ENCODE measurements around the gene PLXNA4.

The PLXNA4 gene

DNA sequence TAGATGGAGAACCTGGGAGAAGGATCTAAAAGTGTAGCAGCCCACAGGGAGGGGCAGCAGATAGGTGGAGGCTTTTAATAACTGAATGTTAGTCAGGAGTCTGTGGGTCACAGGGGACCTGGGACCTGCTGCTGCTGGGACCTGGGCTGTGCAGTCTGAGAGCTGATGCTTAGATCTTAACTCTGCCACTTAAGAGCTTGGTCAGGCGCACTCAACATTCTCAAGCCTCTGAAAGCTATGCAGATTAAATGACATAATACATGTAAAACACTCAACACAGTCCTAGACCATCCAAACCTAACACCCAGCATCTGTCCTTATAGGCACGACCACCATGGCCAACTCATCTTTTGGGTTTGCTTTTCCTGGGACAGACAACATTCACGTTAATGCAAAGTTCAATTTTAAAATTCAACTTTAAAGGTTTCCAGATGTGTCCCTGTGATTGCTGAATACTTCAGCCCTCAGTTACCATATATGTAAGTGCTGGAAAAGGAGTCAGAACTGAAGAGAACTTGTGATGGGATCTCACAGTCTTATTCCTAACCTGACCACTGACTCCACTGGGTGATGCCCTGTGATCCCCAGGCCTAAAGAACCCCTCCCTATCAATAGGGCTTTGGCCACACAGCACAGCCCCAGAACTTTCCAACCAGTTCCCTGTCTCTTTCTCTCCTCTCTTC, 321.0 kb downstream of the PLXNA4 start:
- Histone ChIP-seq H3K56ac (ENCODE audit: low read length) (no peak overlapping the region), H2AK5ac (ENCODE audit: low read length) (no peak overlapping the region), H3K9ac (ENCODE audit: low read length) (no peak overlapping the region), H3K4me2 (ENCODE audit: low read length) (no peak overlapping the region), H3K23ac (ENCODE audit: low read length) (no peak overlapping the region), H3K79me1 (ENCODE audit: low read length) (no peaks in the 10 kb centered on the region), H3K27ac (ENCODE audit: low read depth, low read length) (no peak overlapping the region), H3K27me3 (ENCODE audit: insufficient read depth, low read length, poor library complexity) (no peaks in the 10 kb centered on the region), H3K36me3 (ENCODE audit: control insufficient read depth, insufficient read depth, low read length) (no peaks in the 10 kb centered on the region), H3K4ac (ENCODE audit: low read depth, low read length) (no peak overlapping the region), H2BK15ac (replicated peaks; ENCODE audit: low read depth) (no peak overlapping the region), H3K79me2 (ENCODE audit: control insufficient read depth, insufficient read depth, low read length) (no peaks in the 10 kb centered on the region), H2BK5ac (ENCODE audit: low read length) (no peak overlapping the region), H2BK120ac (ENCODE audit: low read depth, low read length) (no peak overlapping the region), H3K4me3 (ENCODE audit: low read length) (no peak overlapping the region), H3K18ac (ENCODE audit: low read length) (no peak overlapping the region), H4K5ac (ENCODE audit: low read length) (no peak overlapping the region), H3K4me1 (ENCODE audit: control insufficient read depth, low read depth, low read length) (peaks cover 3% of the 10 kb centered on the region), H4K8ac (ENCODE audit: low read depth, low read length) (no peak overlapping the region)
- DNase-seq = no peak
- WGBS (ENCODE audit: extremely low coverage, insufficient coverage, low lambda C conversion rate) = no CpG with 5 or more reads among the region's 3 CpGs

GRCh38 chr7:132254455-132254854, 321.8 kb downstream of the PLXNA4 start:
- Histone ChIP-seq H3K27me3 (ENCODE audit: insufficient read depth, low read length, poor library complexity) (no peaks in the 10 kb centered on the region), H2AK5ac (ENCODE audit: low read length) (no peak overlapping the region), H2BK5ac (ENCODE audit: low read length) (no peak overlapping the region)

GRCh38 chr7:132252793-132253100, 323.5 kb downstream of the PLXNA4 start:
- Histone ChIP-seq H2BK120ac (ENCODE audit: low read depth, low read length) (no peak overlapping the region), H2AK5ac (ENCODE audit: low read length) (no peak overlapping the region), H4K5ac (ENCODE audit: low read length) (no peak overlapping the region), H3K23ac (ENCODE audit: low read length) (no peak overlapping the region), H3K9ac (ENCODE audit: low read length) (no peak overlapping the region), H2BK15ac (replicated peaks; ENCODE audit: low read depth) (no peak overlapping the region), H3K4me3 (ENCODE audit: low read length) (no peak overlapping the region), H3K27me3 (ENCODE audit: insufficient read depth, low read length, poor library complexity) (no peaks in the 10 kb centered on the region), H3K56ac (ENCODE audit: low read length) (no peak overlapping the region), H3K36me3 (ENCODE audit: control insufficient read depth, insufficient read depth, low read length) (no peaks in the 10 kb centered on the region), H4K8ac (ENCODE audit: low read depth, low read length) (no peak overlapping the region), H3K79me1 (ENCODE audit: low read length) (no peaks in the 10 kb centered on the region), H3K79me2 (ENCODE audit: control insufficient read depth, insufficient read depth, low read length) (no peaks in the 10 kb centered on the region), H2BK5ac (ENCODE audit: low read length) (no peak overlapping the region), H3K18ac (ENCODE audit: low read length) (no peak overlapping the region), H3K27ac (ENCODE audit: low read depth, low read length) (no peak overlapping the region), H3K4me1 (ENCODE audit: control insufficient read depth, low read depth, low read length) (peaks cover 7% of the 10 kb centered on the region), H3K4me2 (ENCODE audit: low read length) (no peak overlapping the region), H3K4ac (ENCODE audit: low read depth, low read length) (no peak overlapping the region)
- no peak for DNase-seq
- no CpG with 5 or more reads among the region's 2 CpGs for WGBS (ENCODE audit: extremely low coverage, insufficient coverage, low lambda C conversion rate)

More at GRCh38 chr7:132254455-132254854, 321.8 kb downstream of the PLXNA4 start:
- Histone ChIP-seq H3K79me1 (ENCODE audit: low read length) (no peaks in the 10 kb centered on the region), H4K8ac (ENCODE audit: low read depth, low read length) (no peak overlapping the region), H2BK120ac (ENCODE audit: low read depth, low read length) (no peak overlapping the region), H4K5ac (ENCODE audit: low read length) (no peak overlapping the region), H3K4ac (ENCODE audit: low read depth, low read length) (no peak overlapping the region), H3K79me2 (ENCODE audit: control insufficient read depth, insufficient read depth, low read length) (no peaks in the 10 kb centered on the region), H3K9ac (ENCODE audit: low read length) (no peak overlapping the region), H3K4me1 (ENCODE audit: control insufficient read depth, low read depth, low read length) (peaks cover 7% of the 10 kb centered on the region), H3K18ac (ENCODE audit: low read length) (no peak overlapping the region), H3K56ac (ENCODE audit: low read length) (no peak overlapping the region), H2BK15ac (replicated peaks; ENCODE audit: low read depth) (no peak overlapping the region), H3K36me3 (ENCODE audit: control insufficient read depth, insufficient read depth, low read length) (no peaks in the 10 kb centered on the region), H3K4me3 (ENCODE audit: low read length) (no peak overlapping the region), H3K27ac (ENCODE audit: low read depth, low read length) (no peak overlapping the region), H3K4me2 (ENCODE audit: low read length) (no peak overlapping the region), H3K23ac (ENCODE audit: low read length) (no peak overlapping the region)
- DNase-seq = no peak
- WGBS (ENCODE audit: extremely low coverage, insufficient coverage, low lambda C conversion rate) = no CpG with 5 or more reads among the region's 12 CpGs

DNA sequence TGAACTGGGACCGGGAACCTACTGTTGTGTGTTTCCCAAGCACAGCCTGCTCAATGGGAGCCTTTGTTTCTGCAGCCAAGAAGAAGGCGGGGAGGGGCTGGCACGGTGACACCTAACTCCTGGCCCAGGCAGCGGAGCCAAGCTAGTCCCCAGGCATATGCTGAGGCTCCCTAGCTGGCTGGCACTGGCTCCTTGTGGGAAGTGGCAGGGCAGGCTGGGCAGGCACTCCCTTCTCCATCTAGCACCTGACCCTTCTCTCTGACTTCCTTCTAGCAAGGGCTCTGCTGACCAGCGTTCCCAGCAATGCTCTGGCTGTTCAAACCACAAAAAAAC, 325.0 kb downstream of the PLXNA4 start:
- H3K27ac ChIP-seq (ENCODE audit: low read depth, low read length) = no peak overlapping the region
- H3K4me3 ChIP-seq (ENCODE audit: low read length) = no peak overlapping the region
- H2BK15ac ChIP-seq (replicated peaks; ENCODE audit: low read depth) = no peak overlapping the region
- no peak overlapping the region for H3K23ac ChIP-seq (ENCODE audit: low read length)
- no peaks in the 10 kb centered on the region for H3K79me1 ChIP-seq (ENCODE audit: low read length)
- DNase-seq = peak; percentile 22
- no peak overlapping the region for H3K9ac ChIP-seq (ENCODE audit: low read length)
- no peak overlapping the region for H3K4me2 ChIP-seq (ENCODE audit: low read length)
- peaks cover 7% of the 10 kb centered on the region for H3K4me1 ChIP-seq (ENCODE audit: control insufficient read depth, low read depth, low read length)
- no peak overlapping the region for H2BK120ac ChIP-seq (ENCODE audit: low read depth, low read length)
- H3K27me3 ChIP-seq (ENCODE audit: insufficient read depth, low read length, poor library complexity) = no peaks in the 10 kb centered on the region
- no peak overlapping the region for H4K8ac ChIP-seq (ENCODE audit: low read depth, low read length)
- H3K18ac ChIP-seq (ENCODE audit: low read length) = no peak overlapping the region
- H2AK5ac ChIP-seq (ENCODE audit: low read length) = no peak overlapping the region
- H3K4ac ChIP-seq (ENCODE audit: low read depth, low read length) = no peak overlapping the region
- no peak overlapping the region for H2BK5ac ChIP-seq (ENCODE audit: low read length)
- no peaks in the 10 kb centered on the region for H3K36me3 ChIP-seq (ENCODE audit: control insufficient read depth, insufficient read depth, low read length)
- H3K56ac ChIP-seq (ENCODE audit: low read length) = no peak overlapping the region
- no peaks in the 10 kb centered on the region for H3K79me2 ChIP-seq (ENCODE audit: control insufficient read depth, insufficient read depth, low read length)
- H4K5ac ChIP-seq (ENCODE audit: low read length) = no peak overlapping the region
- no CpG with 5 or more reads among the region's 5 CpGs for WGBS (ENCODE audit: extremely low coverage, insufficient coverage, low lambda C conversion rate)

GRCh38 chr7:132250480-132251326, 325.6 kb downstream of the PLXNA4 start:
- Histone ChIP-seq H3K79me1 (ENCODE audit: low read length) (no peaks in the 10 kb centered on the region), H3K79me2 (ENCODE audit: control insufficient read depth, insufficient read depth, low read length) (no peaks in the 10 kb centered on the region), H3K23ac (ENCODE audit: low read length) (no peak overlapping the region), H3K27ac (ENCODE audit: low read depth, low read length) (no peak overlapping the region), H3K4me3 (ENCODE audit: low read length) (no peak overlapping the region), H4K5ac (ENCODE audit: low read length) (no peak overlapping the region), H2BK5ac (ENCODE audit: low read length) (no peak overlapping the region), H3K18ac (ENCODE audit: low read length) (no peak overlapping the region), H2BK15ac (replicated peaks; ENCODE audit: low read depth) (no peak overlapping the region), H2BK120ac (ENCODE audit: low read depth, low read length) (no peak overlapping the region), H3K36me3 (ENCODE audit: control insufficient read depth, insufficient read depth, low read length) (no peaks in the 10 kb centered on the region), H3K27me3 (ENCODE audit: insufficient read depth, low read length, poor library complexity) (no peaks in the 10 kb centered on the region), H3K4ac (ENCODE audit: low read depth, low read length) (no peak overlapping the region), H3K4me2 (ENCODE audit: low read length) (no peak overlapping the region), H2AK5ac (ENCODE audit: low read length) (no peak overlapping the region), H4K8ac (ENCODE audit: low read depth, low read length) (no peak overlapping the region), H3K56ac (ENCODE audit: low read length) (no peak overlapping the region), H3K4me1 (ENCODE audit: control insufficient read depth, low read depth, low read length) (peaks cover 7% of the 10 kb centered on the region), H3K9ac (ENCODE audit: low read length) (no peak overlapping the region)
- DNase-seq = peak; percentile 68
- no CpG with 5 or more reads among the region's 4 CpGs for WGBS (ENCODE audit: extremely low coverage, insufficient coverage, low lambda C conversion rate)
